ENCODE measurements around the gene GABRG3.

Gene GABRG3

GRCh38 chr15:27196691-27197090 lies 225.7 kb downstream of the GABRG3 start:
- no peak for DNase-seq

GRCh38 chr15:27201425-27201824 lies 230.4 kb downstream of the GABRG3 start:
- no peak for DNase-seq

GRCh38 chr15:27210176-27210575 lies 239.2 kb downstream of the GABRG3 start:
- DNase-seq: no peak

DNA sequence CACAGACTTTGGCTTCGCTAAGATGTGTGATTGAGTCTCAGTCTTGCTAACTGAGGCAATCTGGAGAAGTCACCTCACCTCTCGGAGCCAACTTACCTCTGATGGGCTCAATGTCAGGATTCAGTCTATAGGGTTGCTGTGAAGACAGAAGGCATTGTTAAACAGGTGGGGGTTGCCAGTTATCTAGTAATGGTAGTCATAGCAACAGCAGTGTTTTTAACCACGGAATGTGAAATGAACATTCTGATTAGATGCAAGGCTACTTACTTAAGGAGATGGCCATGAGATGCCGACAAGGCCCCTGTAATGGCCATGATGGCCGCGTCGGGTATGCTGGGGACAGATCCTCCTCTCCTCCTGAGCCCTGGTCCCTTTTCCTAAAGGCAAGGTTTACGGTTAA lies 243.1 kb downstream of the GABRG3 start:
- DNase-seq: no peak

DNA sequence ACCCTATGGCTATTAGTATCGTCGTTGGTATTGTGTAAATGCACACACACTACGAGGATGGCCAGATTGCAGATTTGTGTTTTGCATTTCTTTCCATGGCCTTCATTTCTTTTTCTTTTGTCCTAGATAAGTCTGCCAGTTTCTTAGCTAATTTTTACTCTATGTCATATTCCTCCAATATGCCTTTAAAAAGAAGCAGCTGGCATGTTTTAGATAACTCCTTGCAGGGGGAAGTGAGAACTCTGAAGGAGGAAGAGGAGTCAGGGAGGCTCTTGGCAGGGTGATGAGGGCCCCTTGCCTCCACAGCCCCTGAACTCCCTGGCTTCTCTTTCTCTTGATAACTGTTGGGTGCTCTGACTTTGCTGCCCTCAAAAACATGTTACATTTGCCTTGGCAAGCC lies 244.0 kb downstream of the GABRG3 start:
- no peak for DNase-seq

DNA sequence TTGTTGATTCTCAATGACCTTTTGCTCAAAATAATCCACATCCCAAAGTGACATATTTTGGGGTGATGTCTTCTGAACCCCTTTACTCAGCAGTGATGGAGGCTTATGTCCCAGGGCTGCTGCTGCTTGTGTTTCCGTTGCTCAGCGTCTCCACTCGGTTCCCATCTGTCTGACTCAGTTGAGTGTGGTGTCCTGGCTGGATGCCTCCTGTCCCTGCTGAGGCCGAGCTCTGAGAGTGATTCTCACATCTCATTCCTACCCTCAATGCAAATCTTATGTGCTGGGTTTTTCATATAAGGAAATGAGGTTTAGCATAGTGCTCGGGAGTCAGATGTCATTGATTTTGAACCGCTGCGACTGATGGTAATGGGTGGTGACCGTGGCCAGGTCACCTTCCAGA lies 247.4 kb downstream of the GABRG3 start:
- DNase-seq: no peak

- no peak for DNase-seq
These were observed 248.7 kb downstream of the GABRG3 start for GRCh38 chr15:27219636-27220035.

DNA sequence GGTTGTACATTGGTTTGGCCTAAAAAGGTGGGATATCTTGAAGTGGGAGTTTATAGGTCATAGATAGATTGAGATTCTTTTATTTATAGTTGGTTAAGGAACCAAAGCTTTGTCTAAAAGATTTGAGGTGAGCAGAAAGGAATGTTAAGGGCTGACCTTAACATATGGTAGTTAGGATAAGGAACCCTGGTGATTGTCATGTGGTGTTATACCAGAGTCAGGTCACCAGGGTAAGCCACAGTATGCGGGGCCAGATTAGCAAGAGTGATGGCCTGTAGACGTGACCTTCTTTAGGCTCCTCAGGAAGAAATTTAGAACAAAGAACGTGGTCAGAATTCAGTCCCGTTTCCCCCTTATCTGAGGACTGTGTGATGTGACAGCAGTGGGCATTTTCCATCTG lies 249.2 kb downstream of the GABRG3 start:
- DNase-seq: no peak

- no peak for DNase-seq
These were observed 251.5 kb downstream of the GABRG3 start for GRCh38 chr15:27222479-27222878.

DNA sequence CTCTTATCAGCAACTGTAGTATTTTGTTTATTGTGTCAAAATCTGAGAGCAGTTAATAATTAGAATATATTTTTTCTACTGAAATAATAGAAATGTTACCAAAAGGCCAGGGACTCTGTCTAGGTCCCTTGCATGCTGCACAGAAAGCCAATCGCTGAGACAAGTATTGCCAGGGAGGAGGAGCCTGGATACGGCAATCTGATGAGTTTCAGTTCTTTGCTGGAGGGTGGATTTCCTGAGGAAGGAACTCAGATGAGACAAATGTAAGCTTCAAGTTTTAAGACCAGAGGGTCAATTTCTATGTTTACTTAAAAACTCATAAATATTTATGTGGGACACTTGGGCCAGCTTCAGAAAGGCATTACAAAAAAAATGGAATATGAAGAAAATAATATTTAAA lies 252.2 kb downstream of the GABRG3 start:
- DNase-seq: no peak

DNA sequence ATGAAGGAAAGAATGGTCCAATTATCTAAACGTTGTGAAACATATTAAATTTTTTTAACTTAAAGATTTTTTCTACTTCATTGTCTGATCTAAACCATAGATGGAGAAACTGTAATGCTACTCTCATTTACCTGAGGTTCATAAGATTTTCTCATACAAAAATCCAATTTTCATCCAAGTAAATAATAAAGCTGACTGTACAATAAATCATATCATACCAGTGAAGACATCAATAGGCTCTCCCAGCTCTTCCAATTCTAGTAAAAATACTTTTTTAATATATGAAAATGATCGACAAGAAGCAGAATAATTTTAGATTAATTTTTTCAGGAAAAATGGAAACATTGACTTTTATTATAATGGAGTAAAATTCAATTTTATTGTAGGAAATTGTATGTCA lies 260.8 kb downstream of the GABRG3 start:
- DNase-seq: no peak

GRCh38 chr15:27232876-27233275 lies 261.9 kb downstream of the GABRG3 start:
- no peak for DNase-seq

DNA sequence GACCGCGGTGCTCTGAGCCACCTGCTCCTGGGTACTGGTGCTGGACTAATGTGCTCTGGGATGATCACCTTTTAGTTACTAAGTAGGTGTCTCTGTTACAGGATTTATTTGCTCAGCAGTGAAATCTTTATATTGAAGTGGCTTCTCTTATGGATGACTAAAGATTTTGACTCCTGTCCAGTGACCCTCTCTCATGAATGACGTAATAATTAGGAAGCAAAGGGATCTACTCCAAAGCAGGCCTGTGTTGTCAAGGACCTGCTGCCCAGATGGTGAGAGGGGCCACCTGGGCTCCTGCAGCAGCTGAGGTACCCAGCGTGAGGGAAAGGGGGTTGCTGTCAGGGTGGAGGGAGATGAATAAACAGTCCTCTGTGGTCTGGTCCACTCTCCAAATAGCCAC lies 263.6 kb downstream of the GABRG3 start:
- no peak for DNase-seq

DNA sequence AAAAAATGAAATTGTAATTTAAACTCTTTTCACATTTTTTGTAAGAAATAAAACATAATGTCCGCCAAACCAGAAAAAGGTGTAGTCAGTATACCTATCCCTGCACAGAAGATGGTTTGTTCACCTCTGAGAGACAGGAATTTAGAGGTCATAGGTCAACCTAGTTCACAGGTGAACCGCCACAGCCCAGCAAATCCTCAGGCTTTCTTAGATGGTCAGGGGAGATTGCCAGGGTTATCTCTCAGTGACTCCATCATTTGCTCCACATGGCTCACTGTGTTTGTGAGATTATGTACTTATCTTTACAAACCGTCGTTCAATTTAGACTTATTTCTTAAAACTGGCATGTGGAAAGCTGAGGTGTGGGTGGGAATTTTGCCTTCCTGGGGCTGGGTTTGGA lies 264.2 kb downstream of the GABRG3 start:
- DNase-seq: no peak

- DNase-seq: no peak
These were observed 264.7 kb downstream of the GABRG3 start for GRCh38 chr15:27235681-27236080.

DNA sequence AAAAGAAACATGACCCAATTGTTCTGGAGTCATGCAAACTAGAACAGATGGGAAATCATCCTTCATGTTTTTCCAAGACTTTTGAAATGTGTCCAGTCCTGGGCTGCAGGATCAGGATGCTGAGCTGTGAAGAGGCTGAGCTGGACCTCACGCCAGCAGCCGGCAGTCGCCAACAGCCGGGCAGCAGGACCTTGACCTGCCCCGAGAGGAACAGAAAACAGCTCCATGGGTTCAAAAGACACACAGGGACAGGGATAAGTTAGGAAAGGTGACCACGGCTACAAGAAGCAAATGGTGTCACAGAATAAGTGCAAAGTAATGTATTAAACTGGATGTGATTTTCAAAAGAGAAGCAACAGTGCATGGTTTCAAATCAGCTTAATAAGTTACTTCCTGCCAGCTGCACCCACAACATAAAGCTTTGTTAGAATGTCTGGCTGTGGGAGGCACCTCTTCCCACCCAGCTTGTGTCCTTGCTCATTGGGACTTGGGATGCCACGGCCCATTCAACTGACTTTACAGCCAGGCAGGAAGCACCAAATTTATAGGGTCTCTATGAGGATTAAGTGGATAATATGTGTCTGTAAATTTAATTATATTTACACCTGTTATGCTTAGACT lies 266.4 kb downstream of the GABRG3 start:
- no peak for DNase-seq

DNA sequence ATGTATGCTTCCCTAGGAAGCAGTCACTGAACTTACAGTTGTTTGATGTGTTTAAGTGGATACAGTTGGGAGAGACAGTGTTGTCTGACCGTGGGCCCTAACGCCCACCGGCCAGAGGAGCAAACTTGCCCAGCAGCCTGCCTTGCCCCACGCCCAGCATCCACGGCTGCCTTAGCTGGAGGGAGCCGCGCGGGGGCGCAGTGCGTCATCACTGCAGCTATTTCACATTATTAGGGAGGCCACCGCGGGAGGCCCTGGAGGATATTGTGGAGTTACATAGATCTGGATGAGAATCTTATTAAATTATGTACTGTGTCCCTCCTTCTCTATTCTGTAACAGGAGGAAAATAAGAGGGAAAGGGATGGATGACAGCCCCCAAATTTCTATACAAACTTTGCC lies 267.2 kb downstream of the GABRG3 start:
- no peak for DNase-seq

- no peak for DNase-seq
These were observed 267.9 kb downstream of the GABRG3 start for GRCh38 chr15:27238707-27239423.

- no peak for DNase-seq
These were observed 271.0 kb downstream of the GABRG3 start for GRCh38 chr15:27241943-27242342.

DNA sequence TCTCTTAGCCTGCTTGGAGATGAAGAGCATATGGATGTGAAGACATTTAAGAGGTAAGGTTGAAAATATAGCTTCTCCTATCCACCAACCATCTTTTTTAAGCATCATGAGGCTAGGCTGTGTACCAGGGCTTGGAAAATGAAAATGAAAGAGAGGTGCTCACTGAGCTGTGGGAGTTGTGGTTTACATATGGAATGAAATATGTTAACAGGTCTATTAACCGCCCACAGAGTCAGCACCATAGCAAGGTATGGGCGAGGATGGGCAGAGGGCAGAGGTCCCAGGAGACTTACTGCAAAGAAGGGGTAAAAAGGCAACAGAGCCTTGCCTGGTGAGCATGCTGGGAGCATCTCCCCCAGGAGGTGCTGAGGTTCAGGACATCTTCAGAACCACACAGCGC lies 273.1 kb downstream of the GABRG3 start:
- DNase-seq: no peak

- DNase-seq: no peak
These were observed 277.3 kb downstream of the GABRG3 start for GRCh38 chr15:27248251-27248650.

DNA sequence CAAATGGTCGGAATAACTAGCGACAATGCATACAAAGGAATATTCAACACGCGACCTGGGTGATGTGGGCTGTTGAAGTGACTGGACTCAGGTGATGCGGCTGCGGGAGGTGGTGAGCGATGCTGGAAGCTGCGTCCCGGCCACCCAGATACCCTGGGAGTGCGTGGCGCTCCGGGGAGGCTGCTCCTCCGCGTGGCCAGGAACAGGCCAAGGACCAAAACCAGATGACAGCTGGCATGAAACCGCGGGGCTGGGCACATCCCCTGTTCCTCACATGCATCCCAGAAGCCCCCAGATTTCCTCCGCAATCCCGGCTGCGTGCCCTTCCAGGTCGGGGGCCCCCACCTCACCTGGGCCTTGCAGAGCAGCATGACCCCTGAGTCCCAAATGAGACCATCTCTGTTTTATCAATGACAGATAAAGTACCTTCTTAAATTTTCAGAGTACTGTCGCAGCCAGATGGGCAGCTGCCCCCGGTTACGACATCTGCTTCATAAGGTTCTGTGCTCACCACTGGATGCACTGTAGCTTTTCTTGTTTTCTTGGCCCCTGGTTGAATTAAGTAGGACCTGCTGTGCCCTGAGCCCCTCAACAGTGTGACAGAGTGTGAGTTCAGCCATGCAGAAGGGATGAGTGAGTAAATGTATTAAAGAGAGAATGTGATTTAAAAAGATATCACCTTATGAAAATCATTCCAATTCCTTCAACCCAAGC lies 278.2 kb downstream of the GABRG3 start:
- no peak for DNase-seq

DNA sequence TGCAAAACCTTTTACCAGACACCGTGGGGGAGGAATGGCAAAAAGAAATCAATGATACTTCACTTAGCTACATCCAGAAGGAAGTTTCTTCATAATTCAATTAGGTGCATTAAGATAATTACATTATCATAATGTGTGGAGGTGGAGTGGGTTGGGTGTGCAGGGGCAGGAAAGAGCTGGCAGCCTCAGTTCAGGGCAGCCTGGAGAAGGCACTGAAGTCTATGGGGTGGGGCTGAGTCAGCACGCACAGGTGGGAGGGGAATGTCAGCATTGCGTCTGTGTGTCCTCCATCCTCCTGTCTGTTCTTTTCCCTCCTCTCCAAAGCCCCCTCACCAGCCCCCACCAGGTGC lies 278.8 kb downstream of the GABRG3 start:
- DNase-seq: no peak

DNA sequence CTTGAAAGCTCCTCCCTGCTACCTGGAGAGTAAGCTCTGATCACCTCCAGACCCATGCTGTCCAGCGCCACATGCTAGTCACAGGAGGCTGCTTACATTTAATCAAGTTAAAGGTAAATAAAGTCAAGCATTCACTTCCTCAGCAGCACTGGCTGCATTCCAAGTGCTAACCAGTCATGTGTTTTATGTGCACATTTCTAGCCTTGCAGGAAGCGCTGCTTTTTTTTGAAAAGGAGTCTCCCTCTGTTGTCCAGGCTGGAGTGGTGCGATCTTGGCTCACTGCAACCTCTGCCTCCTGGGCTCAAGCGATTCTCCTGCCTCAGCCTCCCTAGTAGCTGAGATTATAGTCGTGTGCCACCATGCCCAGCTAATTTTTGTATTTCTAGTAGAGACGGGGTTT lies 279.2 kb downstream of the GABRG3 start:
- DNase-seq: no peak

- DNase-seq: no peak
These were observed 283.1 kb downstream of the GABRG3 start for GRCh38 chr15:27254055-27254454.
